Vagina (tissue), 2 donors: ENCODE data around the gene LCE7A. TPM values are rescaled to one million over a fixed set of nuclear protein-coding genes. Genes with fewer than 3 reads are reported as not detected.

Experiments used
- DNase-seq, 2 donors: peaks; one replicate each; pipeline ENCODE4 v3.0.0-alpha.2; 2017; ENCODE audit errors: extremely low spot score in 2 of 2
- H3K27ac ChIP-seq: fragments of 200-600 bp; sonication (generic); one replicate; pipeline ENCODE4 v1.5.1; 2019
- H3K27me3 ChIP-seq: fragments of 200-600 bp; sonication (generic); one replicate; pipeline ENCODE4 v1.5.1; 2019
- H3K36me3 ChIP-seq, 2 donors: fragments of 200-600 bp; sonication (generic); one replicate each; pipeline ENCODE4 v1.5.1; 2017 to 2019
- H3K4me1 ChIP-seq: fragments of 200-600 bp; sonication (generic); one replicate; pipeline ENCODE4 v1.5.1; 2019
- H3K4me3 ChIP-seq, 2 donors: fragments of 200-600 bp; sonication (generic); 1 replicate in 1 of 2; 2 replicates in 1 of 2; pipeline ENCODE4 v1.5.1; 2016 to 2019
- H3K9me3 ChIP-seq: fragments of 200-600 bp; sonication (generic); one replicate; pipeline ENCODE4 v1.5.1; 2019
- POLR2A ChIP-seq, 2 donors: fragments of 450-650 bp; IDR thresholded peaks; one replicate each; pipeline ENCODE4 v1.6.1; 2017; ENCODE audit warnings: antibody characterized with exemption in 2 of 2, mild to moderate bottlenecking in 2 of 2, moderate library complexity in 2 of 2
- POLR2AphosphoS5 ChIP-seq, 2 donors: sonication (generic); formaldehyde crosslinking; IDR thresholded peaks; one replicate each; pipeline ENCODE4 v1.9.0; 2017; ENCODE audit warnings: antibody characterized with exemption in 2 of 2, mild to moderate bottlenecking in 2 of 2, low read depth in 1 of 2; ENCODE audit not compliant: insufficient read depth in 1 of 2
- intact Hi-C: fragments of 100-400 bp; cut with DNase I; formaldehyde crosslinking; loops from one replicate; pipeline ENCODE4 v1.15.1; 2023
- total RNA-seq: library from RNA; depleted of rRNA; stranded (reverse); fragments of >200 nt; gene quantifications from one replicate; pipeline ENCODE4 v1.2.3, GENCODE V29; 2016
- TF ChIP-seq, protein P1 (sequence below), 3 experiments: fragments of 450-650 bp in 2 of 3; fragments of 200-600 bp in 1 of 3; sonication (generic) in 1 of 3; IDR thresholded peaks; one replicate each; pipeline ENCODE4 v1.5.1; 2017 to 2019; ENCODE audit warnings: antibody characterized with exemption in 3 of 3, mild to moderate bottlenecking in 2 of 3, moderate library complexity in 2 of 3

LCE7A gene
- total RNA-seq, 1 donor from 2014 or later, result not detected

DNA sequence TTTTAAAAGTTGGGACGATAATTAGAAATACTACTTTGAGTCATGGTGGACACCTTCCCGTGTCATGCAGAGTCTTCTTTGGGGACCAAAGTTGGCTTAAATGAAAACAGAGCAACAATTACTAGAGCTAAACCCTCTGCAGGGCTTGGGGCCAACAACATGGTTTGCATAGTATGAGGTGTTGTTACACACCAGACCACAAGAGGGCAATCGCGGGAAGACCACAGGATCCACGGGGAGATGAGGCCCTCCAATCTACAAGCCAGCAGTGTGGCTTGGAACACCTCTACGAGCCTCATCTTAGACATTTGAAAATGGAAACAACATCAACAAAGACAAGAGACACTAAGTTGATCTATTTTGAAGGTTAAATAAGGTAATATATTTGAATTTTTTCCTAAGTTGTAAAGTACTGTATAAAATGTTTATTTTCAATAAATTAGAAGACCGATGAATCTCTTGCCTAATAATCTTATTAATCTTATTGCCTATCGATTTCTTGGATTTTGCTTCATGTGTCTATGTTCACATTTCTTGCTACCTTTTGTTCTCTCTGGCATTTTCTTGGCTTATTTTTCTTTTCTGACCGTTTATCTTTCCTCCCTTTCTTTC, 10.1 kb downstream of the LCE7A start:
- TF ChIP-seq POLR2A (IDR thresholded peaks at IDR 0.05), result no peak
- TF ChIP-seq, protein P1, sequence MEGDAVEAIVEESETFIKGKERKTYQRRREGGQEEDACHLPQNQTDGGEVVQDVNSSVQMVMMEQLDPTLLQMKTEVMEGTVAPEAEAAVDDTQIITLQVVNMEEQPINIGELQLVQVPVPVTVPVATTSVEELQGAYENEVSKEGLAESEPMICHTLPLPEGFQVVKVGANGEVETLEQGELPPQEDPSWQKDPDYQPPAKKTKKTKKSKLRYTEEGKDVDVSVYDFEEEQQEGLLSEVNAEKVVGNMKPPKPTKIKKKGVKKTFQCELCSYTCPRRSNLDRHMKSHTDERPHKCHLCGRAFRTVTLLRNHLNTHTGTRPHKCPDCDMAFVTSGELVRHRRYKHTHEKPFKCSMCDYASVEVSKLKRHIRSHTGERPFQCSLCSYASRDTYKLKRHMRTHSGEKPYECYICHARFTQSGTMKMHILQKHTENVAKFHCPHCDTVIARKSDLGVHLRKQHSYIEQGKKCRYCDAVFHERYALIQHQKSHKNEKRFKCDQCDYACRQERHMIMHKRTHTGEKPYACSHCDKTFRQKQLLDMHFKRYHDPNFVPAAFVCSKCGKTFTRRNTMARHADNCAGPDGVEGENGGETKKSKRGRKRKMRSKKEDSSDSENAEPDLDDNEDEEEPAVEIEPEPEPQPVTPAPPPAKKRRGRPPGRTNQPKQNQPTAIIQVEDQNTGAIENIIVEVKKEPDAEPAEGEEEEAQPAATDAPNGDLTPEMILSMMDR (IDR thresholded peaks at IDR 0.05), result peak; percentile 36 to 44 (median 44)
- no peak overlapping the region for H3K4me3 ChIP-seq
- no peak overlapping the region for H3K27ac ChIP-seq
- intact Hi-C loops, result no loop called here
- no peak for DNase-seq
- no peaks in the 10 kb centered on the region for H3K27me3 ChIP-seq
- H3K36me3 ChIP-seq, result no peaks in the 10 kb centered on the region
- no peaks in the 10 kb centered on the region for H3K9me3 ChIP-seq
- no peaks in the 10 kb centered on the region for H3K4me1 ChIP-seq

DNA sequence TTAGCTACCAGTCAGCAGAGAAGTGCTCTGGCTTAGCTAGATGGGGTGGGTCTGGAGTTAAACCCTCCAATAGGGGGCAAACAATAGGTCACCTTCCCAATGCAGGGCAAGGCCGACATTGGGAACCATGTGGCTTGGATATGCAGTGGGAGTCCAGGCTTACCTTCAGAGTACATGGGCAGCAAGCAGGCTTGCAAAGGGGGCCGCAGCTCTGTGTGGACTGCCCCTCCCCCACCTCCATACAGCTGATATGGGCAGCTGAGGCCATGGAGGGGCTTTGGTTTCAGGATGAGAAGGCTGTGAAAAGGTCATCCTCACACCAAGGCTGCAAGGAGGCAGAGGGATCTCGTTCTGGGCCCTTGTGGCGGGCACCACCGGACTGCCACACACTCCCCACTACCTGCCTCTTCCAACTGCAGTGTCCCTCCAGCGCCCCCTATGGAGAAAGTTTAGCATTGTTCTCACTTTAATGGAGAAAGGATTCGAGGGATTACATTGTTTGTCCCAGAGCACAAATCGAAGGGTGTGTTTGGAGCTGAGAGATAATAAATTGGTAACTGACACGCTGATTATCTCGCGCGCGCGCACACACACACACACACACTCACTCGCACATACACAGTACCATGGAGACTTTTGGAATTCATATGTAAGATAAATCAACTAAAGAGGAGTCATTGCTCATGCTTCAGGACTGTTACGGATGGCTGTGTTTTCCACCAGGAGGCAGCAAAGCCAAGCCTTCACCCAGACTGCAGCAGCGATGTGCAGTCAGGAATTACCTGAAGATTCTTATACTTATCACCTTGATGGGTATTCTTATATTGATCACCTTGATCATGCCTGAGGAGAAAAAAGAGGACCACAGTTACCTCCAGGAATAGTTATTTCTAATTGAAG, 11.3 kb downstream of the LCE7A start:
- H3K4me1 ChIP-seq, result no peaks in the 10 kb centered on the region
- intact Hi-C loops, result no loop called here
- no peak for DNase-seq
- no peaks in the 10 kb centered on the region for H3K9me3 ChIP-seq
- no peak overlapping the region for H3K27ac ChIP-seq
- no peak overlapping the region for H3K4me3 ChIP-seq
- no peaks in the 10 kb centered on the region for H3K36me3 ChIP-seq
- no peaks in the 10 kb centered on the region for H3K27me3 ChIP-seq
- TF ChIP-seq, protein P1 (IDR thresholded peaks at IDR 0.05), result no peak
- TF ChIP-seq POLR2A (IDR thresholded peaks at IDR 0.05) (no peak), POLR2AphosphoS5 (IDR thresholded peaks at IDR 0.05; ENCODE audit: insufficient read depth in 1 of 2, low read depth in 1 of 2) (no peak)

DNA sequence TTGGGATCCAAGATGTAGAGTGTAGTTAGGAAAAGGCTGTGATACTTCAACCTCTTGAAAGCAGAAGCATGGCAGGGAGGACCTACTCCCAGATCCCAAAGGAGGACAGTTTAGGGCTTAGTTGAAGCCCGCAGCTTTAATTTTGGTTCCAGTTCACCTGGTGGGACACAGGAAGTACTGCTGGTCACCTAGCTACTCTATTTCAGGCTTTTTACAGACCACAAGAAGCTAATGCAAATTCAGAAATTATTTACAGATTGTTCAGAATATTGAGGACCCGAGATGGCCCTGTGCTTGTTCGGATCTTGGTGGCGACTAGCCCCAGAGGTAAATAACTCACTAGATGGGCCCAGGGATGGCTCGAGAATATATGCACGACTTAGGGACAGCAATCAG, 11.9 kb downstream of the LCE7A start:
- H3K4me1 ChIP-seq, result no peaks in the 10 kb centered on the region
- H3K9me3 ChIP-seq, result no peaks in the 10 kb centered on the region
- H3K36me3 ChIP-seq, result no peaks in the 10 kb centered on the region
- H3K27me3 ChIP-seq, result no peaks in the 10 kb centered on the region
- no peak overlapping the region for H3K4me3 ChIP-seq
- H3K27ac ChIP-seq, result no peak overlapping the region
- TF ChIP-seq, protein P1 (IDR thresholded peaks at IDR 0.05), result no peak
- TF ChIP-seq POLR2AphosphoS5 (IDR thresholded peaks at IDR 0.05; ENCODE audit: insufficient read depth in 1 of 2, low read depth in 1 of 2), result no peak
- no peak for TF ChIP-seq POLR2A (IDR thresholded peaks at IDR 0.05)
- no peak for DNase-seq
- intact Hi-C loops, result no loop called here

DNA sequence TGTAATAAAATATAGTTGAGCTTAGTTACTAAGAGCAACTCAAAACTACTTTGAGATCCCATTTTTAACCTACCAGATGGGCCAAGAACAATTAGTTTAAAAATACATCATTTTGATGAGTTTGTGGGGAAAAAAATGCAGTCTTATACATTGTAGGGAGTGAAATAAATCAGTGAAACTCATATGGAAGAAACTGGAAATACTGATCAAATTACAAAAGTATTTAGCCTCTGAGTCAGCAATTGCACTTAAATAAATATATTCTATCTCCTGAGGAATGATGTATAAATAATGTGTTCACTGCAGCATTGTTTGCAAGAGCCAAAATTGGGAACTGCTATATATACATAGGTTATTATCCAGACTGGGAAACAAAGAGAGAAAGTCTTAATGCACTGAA, 13.7 kb downstream of the LCE7A start:
- no peaks in the 10 kb centered on the region for H3K27me3 ChIP-seq
- H3K9me3 ChIP-seq, result no peaks in the 10 kb centered on the region
- H3K4me3 ChIP-seq, result no peak overlapping the region
- no peak for TF ChIP-seq POLR2AphosphoS5 (IDR thresholded peaks at IDR 0.05; ENCODE audit: insufficient read depth in 1 of 2, low read depth in 1 of 2)
- TF ChIP-seq, protein P1 (IDR thresholded peaks at IDR 0.05), result no peak
- TF ChIP-seq POLR2A (IDR thresholded peaks at IDR 0.05), result no peak
- no peaks in the 10 kb centered on the region for H3K4me1 ChIP-seq
- no peaks in the 10 kb centered on the region for H3K36me3 ChIP-seq
- DNase-seq, result no peak
- H3K27ac ChIP-seq, result no peak overlapping the region
- intact Hi-C loops, result no loop called here

DNA sequence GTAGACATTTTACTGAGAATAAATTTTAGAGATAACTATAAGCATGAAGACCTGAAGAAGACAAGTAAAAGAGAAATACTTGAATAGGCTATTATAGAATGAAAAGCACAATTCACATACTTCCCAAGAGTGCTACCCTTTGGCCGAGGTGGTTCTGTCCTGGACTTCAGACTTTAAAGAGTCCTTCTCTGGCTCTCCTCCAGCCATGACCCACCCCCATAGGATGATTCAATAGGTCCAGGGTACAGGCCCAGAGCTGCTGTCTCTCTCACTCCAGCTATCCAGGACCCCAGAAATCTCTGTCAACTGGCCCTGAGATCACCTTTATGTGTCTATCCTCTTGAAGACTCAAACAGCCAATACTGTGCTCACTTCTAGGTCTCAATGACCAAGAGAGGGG, 17.0 kb downstream of the LCE7A start:
- intact Hi-C loops, result no loop called here
- H3K4me1 ChIP-seq, result no peaks in the 10 kb centered on the region
- no peaks in the 10 kb centered on the region for H3K27me3 ChIP-seq
- no peak for TF ChIP-seq POLR2A (IDR thresholded peaks at IDR 0.05)
- TF ChIP-seq, protein P1 (IDR thresholded peaks at IDR 0.05), result no peak
- TF ChIP-seq POLR2AphosphoS5 (IDR thresholded peaks at IDR 0.05; ENCODE audit: insufficient read depth in 1 of 2, low read depth in 1 of 2), result no peak
- H3K27ac ChIP-seq, result no peak overlapping the region
- no peak for DNase-seq
- no peaks in the 10 kb centered on the region for H3K36me3 ChIP-seq
- H3K4me3 ChIP-seq, result no peak overlapping the region
- no peaks in the 10 kb centered on the region for H3K9me3 ChIP-seq
